ENCODE measurements around the gene GPR173.

The GPR173 gene, protein sequence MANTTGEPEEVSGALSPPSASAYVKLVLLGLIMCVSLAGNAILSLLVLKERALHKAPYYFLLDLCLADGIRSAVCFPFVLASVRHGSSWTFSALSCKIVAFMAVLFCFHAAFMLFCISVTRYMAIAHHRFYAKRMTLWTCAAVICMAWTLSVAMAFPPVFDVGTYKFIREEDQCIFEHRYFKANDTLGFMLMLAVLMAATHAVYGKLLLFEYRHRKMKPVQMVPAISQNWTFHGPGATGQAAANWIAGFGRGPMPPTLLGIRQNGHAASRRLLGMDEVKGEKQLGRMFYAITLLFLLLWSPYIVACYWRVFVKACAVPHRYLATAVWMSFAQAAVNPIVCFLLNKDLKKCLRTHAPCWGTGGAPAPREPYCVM

DNA sequence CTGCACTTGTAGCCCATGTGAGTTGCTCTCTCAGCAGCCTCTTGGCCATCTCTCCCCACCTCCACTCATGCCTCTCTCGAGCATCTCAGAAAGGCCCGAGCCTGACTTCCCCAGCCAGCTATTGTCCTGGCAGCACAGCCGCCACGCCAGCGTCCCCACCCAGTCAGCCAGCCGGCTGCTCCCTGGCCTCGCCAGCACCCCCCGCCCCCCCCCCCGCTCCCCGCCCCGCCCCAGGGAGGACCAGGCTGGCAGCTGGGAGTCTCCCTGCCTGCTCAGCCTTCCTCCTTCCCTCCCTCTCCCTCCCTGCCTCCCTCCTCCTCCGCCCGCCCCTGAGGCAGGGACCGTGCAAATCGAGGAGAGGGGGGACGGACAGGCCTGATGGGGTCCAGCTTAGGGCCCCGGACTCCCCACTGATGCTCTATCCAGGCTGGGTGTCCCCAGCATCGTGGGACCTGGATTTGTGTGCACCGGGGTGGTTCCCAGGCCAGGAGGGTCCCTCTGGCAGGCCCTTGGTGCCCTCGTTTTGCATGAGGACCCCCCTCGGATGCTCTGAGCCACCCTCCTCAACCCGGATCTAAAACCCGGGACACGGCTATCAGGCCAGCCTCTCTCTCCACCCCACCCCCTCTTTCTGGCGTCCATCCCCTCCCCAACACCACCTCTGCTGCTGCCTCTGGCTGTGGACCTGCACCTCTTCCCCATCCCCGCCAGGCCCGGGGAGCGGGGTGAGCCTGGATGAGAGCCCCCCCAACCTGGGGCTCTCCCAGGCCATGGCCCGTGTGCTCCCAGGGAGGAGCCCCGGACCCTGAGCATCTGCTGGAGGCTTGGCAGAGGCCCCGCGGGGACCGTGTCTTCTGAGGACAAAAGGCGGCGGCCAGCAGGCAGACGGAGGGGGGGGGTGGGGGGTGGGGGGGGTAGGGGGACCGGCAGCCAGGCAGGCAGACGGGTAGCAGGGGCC, at the start of gene GPR173:
TSS of gene GPR173 (plus strand) at position 621 of the 958 bp plus-strand sequence. CDS start 27,833 bp downstream, outside the sequence.
- DNase-seq (ENCODE audit: low read depth), result no peak

DNA sequence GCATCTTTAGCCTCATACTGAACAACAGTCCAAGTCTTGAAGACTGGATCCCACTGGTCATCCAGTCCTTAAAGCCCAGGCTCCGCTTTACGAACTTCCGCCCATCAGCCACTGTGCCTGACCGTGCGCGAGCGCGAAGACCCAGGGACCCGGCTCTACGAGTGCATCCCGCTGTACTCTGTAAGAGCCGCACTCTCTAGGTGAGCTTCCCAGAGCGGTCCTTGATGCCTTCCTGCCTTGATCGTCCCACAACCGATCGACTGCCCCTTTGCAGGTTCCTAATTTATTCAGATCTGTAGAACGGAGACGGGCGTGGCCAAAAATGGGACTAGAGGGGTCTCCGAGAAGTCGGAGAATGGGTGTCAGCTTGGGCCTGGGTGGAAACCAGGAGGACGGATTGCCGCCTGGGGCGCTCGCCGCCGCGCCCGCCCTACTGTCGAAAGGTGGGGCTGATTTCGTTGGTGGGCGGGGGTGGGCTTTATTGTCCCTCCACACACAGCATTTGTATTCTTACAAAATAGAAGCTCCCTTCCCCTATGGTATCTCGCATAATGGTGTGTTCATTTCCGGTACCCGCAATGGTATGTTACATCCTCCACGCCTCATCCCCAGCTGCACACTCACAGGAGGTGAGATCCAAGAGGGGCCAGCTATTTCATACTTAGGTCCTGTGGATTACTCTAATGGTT, 48.0 kb upstream of the GPR173 start:
- DNase-seq (ENCODE audit: low read depth), result no peak

DNA sequence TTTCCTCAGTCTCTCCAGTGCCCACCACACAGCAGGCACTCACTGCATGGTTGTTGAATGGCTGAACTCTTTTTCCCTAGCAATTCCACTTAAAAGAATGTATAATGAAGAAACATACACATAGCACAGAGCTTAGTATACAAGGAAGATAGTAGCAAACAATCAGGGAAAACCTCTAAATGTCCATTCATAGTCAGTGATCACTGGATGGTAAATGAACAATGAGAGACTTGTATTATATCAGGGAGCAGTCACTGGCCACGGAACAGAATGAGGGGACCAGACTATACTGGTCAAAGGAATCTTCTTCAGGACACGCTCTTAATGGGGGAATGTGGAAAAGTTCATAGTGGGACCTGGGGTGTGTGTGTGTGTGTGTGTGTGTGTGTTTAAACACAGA, 46.6 kb upstream of the GPR173 start:
- DNase-seq (ENCODE audit: low read depth), result no peak

DNA sequence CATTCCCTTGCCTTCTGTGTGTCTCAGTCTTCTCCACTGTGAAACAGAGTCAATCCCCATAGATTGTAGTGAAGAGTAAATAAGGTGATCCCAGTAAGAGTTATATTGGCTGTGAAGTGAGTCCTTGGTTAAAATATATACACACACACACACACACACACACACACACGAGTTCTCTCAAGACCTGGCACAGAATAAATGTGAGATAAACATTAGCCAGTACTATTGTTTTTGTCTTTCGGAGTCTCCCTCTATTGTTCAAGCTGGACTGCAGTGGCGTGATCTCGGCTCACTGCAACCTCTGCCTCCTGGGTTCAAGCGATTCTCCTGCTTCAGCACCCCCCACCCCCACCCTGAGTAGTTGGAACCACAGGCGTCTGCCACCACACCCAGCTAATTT, 45.5 kb upstream of the GPR173 start:
- DNase-seq (ENCODE audit: low read depth), result no peak

DNA sequence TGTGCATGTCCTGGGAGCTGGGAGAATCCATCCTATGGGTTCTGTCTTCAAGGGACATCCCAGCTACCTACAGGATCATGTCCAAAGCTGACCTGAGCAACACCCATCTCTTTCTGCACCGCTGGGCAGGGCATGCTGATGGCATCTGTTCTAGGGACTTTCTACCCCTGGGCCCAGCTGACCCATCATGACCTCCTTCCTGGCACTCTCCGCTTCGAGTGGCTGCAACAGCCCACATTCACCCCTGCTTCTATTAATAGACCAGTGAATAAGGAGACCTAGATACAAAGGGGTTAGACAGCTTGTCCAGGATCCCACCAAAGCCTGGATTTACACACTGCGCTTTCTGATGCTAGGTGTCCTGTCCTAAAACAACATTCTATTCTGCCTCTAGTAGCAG, 44.6 kb upstream of the GPR173 start:
- no peak for DNase-seq (ENCODE audit: low read depth)

DNA sequence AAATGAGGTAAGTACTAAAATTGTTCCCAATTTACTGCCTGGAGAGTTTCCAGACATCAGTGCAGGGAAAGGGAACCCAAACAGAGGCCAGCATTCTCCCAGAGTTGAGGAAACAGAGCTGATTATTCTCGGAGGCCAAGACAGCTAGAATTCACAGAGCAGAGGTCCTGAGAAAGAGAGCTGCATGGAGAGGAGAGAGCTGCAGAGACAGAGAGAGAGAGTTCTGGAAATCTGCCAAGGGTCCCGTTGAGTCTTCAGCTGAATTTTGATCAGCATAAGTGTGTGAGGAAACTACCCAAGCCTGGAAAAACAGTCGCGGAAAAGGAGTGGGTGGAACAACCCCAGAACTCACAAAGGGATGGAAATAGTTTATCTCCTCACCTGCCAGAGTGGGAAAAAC, 43.8 kb upstream of the GPR173 start:
- DNase-seq (ENCODE audit: low read depth), result no peak

DNA sequence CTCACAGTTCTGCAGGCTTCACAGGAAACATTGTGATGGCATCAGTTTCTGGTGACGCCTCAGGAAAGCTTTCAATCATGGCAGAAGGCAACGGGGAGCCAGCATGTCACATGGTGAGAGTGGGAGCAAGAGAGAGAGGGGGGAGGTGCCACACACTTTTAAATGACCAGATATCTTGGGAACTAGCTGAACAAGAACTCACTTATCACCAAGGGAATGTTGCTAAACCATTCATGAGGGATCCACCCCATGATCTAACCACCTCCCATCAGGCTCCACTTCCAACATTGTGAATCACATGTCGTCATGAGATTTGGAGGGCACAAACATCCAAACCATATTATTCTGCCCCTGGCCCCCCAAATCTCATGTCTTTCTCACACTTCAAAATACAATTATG, 43.3 kb upstream of the GPR173 start:
- DNase-seq (ENCODE audit: low read depth), result no peak

DNA sequence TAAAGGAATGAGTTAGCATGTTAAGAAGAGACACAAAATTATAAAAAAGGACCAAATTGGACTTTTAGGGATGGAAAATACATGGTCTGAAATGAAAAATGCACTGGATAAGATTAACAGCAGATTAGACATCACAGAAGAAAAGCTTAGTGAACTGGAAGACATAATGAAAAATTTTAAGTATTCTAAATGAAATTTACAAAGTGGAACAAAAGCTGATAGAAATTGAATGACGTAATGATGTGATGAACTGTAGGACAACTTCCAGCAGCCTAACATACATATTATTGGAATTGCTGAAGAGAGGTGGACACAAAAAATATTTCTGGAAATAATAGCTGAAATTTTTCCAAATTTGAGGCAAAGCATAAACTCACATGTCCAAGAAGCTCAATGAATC, 39.6 kb upstream of the GPR173 start:
- DNase-seq (ENCODE audit: low read depth), result no peak

DNA sequence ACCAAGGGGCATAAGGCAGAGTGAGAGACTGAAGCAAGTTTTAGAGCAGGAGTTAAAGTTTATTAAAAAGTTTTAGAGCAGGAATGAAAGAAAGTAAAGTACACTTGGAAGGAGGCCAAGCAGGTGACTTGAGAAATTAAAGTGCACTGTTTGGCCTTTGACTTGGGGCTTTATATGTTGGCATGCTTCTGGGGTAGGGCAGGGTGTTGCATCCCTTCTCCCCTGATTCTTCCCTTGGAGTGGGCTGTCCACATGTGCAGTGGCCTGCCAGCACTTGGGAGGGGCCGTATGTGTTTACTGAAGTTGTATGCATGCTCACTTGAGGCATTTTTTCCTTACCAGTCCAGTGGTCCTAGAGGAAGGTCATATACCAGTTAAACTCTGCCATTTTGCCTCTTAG, 35.3 kb upstream of the GPR173 start:
- DNase-seq (ENCODE audit: low read depth), result no peak

DNA sequence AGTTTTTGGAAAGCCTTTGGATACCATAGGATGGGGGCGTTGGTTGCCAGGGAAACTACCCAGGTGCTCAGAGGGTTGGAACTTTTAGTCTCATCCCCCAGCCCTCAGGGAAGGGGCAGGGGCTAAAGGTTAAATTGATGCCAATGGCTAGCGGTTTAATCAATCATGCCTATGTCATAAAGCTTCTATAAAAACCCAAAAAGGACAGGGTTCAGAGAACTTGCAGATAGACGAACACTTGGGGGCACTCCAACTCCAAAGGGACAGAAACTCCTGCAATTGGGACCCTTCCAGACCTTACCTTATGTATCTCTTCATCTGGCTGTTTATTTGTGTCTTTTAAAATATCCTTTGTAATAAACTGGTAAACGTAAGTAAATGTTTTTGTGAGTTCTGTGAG, 30.0 kb upstream of the GPR173 start:
- no peak for DNase-seq (ENCODE audit: low read depth)

DNA sequence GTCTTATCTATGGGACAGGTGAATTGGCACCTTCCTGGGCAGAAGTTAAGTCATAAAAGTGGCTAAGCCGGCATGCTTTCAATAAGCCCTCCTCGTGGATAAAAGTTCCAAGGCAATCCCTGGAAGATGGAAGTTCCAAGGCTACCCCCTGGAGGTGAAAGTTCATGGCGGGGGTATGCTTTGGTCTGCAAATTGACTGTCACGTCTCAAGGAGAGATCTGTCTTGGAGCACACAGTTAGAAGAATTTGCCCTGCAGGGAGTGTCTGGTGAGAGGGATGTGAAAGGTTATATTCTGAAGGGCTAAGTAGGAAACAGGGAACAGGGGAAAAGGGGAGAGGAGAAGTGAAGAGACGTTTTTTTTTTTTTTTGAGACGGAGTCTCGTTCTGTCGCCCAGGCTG, 26.2 kb upstream of the GPR173 start:
- no peak for DNase-seq (ENCODE audit: low read depth)

DNA sequence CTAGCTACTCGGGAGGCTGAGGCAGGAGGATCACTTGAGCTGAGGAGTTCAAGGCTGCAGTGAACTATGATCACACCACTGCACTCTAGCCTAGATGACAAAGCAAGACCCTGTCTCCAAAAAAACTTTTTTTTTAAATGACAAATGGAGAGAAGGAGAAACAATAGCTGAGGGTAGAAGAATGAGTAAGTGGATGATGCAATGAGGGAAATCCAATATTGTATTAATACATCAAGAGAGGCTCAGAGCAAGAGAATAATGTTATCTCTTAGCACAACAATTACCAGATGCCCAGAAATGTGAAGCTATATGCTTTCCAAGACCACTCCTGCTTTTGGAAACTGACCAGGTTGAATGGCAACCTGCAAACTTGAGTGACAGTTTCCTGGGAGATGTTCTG, 19.9 kb upstream of the GPR173 start:
- DNase-seq (ENCODE audit: low read depth), result no peak

DNA sequence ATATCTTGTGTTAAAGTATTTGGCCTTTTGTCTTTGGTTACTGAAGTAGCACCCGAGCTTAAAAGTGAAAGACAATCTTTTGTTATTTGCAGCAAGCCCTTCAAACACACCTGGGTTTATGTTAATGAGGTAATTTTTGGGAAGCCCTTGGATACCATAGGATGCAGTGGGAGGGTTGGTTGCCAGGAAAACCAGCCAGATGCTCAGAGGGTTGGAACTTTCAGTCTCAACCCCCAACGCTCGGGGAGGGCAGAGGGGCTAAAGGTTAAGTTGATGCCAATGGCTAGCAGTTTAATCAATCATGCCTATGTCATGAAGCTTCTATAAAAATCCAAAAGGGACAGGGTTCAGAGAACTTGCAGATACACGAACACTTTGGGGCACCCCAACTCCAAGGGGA, 17.2 kb upstream of the GPR173 start:
- DNase-seq (ENCODE audit: low read depth), result no peak

DNA sequence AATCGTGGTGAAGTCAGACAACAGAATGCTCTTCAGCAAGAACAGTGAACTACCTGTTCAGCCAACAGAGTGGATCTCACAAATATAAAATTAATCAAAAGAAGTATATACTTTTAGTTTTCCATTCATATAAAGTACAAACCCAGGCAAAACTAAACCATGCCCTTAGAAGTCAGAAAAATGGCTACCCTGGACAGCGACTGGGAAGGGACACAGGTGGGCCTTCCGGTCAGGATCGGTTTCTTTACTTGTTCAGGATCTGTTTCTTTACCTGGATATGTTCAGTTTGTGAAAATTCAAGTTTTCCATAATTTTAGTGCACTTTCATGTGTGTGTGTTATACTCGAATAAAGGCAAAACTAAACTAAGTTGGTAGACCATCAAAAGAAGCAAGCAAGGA, 12.4 kb upstream of the GPR173 start:
- DNase-seq (ENCODE audit: low read depth), result no peak

DNA sequence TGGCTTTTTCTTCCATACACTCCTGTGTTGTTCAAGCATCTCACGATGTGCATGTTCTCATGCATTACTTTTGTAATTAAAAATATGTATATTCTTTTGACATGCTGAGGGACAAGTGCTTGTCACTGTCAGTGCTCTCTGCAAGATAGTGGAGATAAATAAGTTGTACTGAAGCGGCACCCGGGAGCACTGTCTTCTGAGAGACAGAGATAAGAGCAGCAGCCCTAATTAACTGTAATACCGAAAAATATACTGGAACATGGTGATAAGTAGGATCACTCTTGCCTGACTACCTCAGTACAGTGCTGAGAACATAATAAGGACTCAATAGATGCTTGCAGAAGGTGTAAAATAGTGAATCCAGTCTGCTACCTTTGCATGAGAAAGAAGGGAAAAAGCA, 9.4 kb upstream of the GPR173 start:
- no peak for DNase-seq (ENCODE audit: low read depth)

DNA sequence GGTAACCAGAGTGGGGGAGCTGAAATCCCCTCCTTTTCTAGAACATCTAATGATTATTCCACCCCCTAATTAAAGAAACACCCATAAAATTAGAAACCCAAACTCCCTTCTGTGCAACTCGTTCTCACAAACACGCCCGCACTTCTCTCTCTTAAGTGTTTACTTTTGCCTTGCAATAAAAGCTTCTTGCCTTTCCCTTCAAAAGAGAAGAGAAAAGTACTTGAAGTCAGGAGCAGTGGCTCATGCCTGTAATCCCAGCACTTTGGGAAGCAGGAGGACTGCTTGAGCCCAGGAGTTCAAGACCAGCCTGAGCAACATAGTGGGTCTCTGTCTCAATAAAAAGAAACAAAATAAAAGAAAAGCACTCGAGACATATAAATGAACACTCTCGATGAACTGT, 3.6 kb upstream of the GPR173 start:
- DNase-seq (ENCODE audit: low read depth), result no peak

DNA sequence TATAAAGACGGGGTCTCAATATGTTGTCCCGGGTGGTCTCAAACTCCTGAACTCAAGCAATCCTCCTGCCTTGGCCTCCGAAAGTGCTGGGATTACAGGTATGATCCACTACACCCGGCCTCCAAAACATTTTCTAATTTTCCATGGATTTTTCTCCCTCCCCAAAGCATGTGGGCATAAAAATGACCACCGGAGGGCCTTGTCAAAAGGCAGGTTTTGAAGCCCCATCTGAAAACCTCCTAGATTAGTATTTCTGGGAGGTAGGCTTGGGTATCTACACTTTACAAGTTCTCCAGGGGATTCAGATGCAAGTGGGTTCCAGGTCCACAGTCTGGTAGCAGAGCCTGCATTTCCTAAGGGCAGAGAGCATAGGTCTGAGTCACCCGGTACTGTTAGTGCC, 1.4 kb upstream of the GPR173 start:
- DNase-seq (ENCODE audit: low read depth), result no peak

DNA sequence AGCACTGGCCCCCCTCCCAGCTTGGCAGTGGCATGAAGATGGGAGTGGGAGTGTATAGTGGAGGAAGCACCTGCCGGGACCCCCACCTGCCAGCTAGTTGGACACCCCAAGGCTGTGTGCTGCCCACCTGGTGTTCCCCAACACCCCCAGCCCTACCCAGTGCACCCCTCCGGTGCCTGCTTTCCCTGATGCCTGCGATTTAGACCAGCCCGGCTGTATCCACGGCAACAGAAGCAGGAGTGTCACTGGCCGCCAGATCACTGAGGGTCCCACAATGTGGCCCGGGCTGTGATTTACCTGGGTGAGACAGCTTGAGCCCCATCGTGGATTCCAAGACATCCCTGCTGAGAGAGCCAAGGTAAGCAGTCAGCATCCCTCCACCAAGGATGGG, 533 bp downstream of the GPR173 start:
- no peak for DNase-seq (ENCODE audit: low read depth)

DNA sequence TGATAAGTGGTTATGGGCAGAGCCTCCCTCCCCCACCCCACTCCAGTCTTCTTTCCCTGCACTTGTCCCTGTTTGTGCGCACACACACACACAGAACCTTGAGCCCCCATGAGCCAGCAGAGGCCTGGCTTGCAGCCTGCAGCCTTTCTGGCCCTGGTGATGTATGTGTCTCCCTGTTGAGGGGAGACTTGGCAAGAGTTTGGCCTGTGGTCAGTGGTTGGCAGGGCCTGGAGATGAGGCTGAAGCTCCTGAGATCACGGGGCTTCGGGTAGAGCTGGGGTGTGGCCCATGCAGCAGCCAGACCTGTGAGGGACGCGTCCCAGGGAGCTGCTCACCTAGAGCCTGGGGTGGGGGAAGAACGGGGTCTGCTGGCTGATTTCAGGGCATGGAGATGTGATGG, 2.3 kb downstream of the GPR173 start:
- no peak for DNase-seq (ENCODE audit: low read depth)

DNA sequence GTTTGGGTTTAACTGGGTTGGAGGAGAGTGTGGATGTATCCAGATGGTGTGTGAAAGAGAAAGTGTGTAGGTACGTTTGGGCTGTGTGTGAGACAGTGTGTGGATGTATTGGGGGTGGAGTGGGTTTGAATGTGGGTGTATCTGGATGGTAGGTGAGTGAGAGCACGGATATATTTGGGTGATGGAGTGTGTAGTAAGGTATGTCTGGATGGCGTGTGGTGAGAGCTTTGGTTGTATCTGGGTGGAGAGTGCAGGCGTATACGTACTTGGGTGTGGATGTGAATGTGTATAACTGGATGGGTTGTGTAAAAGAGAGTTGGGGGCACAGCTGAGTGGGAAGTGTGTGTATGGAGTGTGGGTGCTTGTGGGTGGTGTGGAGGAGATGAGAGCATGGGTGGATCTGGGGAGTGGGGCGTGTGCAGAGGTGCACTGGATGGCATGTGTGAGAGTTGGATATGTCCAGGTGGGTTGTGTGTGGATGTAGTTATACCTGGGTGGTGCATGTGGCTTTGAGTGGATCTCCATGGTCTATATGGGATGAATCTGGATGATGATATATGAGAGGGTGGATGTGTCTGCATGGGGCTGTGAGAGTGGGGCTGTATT, 6.8 kb downstream of the GPR173 start:
- DNase-seq (ENCODE audit: low read depth), result no peak

DNA sequence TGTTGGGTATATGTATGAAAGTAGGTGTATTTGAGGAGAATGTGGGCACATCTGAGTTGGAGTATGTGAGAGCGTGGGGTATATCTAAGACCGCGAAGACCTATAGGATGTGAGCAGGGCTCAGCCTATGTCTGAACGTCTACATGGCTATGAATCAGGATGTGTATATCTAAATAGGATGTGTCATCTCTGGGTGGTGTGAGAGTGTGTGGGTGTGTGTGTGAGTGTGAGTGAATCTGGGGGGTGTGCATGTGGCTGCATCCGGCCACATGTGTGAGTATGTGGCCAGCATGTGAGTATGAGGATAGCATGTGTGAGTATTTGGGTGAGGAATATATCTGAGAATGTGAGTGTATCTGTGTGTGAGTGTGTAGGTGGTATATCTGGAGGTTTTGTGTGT, 7.7 kb downstream of the GPR173 start:
- no peak for DNase-seq (ENCODE audit: low read depth)

DNA sequence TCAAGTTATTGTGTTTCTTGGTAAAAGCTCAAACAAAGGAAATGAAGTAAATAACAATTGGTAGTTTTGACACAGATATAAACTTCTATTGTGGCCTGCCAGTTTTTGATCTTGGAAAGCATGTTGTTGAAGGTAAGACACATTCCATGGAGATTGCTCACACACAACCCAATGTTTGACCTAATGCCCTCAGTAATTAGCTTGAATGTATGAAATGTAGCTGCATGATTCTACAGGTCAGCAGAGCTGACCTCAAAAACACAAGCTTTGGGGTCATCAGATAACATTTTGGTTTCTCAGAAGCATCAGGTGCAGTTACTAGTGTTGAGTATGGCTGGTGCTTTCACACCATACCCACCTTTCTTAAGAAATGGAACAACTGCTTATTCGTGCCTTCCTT, 16.5 kb downstream of the GPR173 start:
- DNase-seq (ENCODE audit: low read depth), result no peak
